SK-N-MC (cell line): ENCODE measurements around the gene PRR36.

Experiments
- DNase-seq: peaks from one replicate; pipeline ENCODE4 v3.0.0-alpha.2; 2011; ENCODE audit warnings: low read depth, low spot score
- H3K27ac ChIP-seq: fragments of 200-600 bp; sonication (generic); 2 replicates; pipeline ENCODE4 v1.5.1; 2016; ENCODE audit warnings: mixed run types
- H3K36me3 ChIP-seq: fragments of 200-600 bp; sonication (generic); 2 replicates; pipeline ENCODE4 v1.6.1; 2017; ENCODE audit warnings: antibody characterized with exemption, low read length, mixed read lengths; ENCODE audit not compliant: insufficient read depth
- H3K4me3 ChIP-seq: fragments of 200-600 bp; sonication (generic); 2 replicates; pipeline ENCODE4 v1.5.1; 2016
- H3K9ac ChIP-seq: fragments of 200-600 bp; sonication (generic); 2 replicates; pipeline ENCODE4 v1.8.0; 2017; ENCODE audit warnings: mixed run types, mixed read lengths; ENCODE audit not compliant: insufficient read length
- H3K9me3 ChIP-seq: fragments of 200-600 bp; sonication (generic); 2 replicates; pipeline ENCODE4 v1.6.1; 2017; ENCODE audit warnings: low read depth, mild to moderate bottlenecking, antibody characterized with exemption, low read length, moderate library complexity, mixed read lengths
- EZH2 ChIP-seq: fragments of 200-600 bp; sonication (generic); IDR thresholded peaks from one replicate; pipeline ENCODE4 v1.6.1; 2017; ENCODE audit warnings: antibody characterized with exemption
- FOXP2 ChIP-seq: optimal IDR thresholded peaks from 2 replicates; pipeline ENCODE3; 2011; ENCODE audit warnings: mild to moderate bottlenecking, moderate library complexity; ENCODE audit not compliant: insufficient read depth; ENCODE audit errors: extremely low read length, control extremely low read depth
- POLR2AphosphoS5 ChIP-seq: IDR thresholded peaks from 2 replicates; pipeline ENCODE4 v1.6.1; 2012; ENCODE audit warnings: mild to moderate bottlenecking, low read depth, low read length, borderline replicate concordance

PRR36 gene

DNA sequence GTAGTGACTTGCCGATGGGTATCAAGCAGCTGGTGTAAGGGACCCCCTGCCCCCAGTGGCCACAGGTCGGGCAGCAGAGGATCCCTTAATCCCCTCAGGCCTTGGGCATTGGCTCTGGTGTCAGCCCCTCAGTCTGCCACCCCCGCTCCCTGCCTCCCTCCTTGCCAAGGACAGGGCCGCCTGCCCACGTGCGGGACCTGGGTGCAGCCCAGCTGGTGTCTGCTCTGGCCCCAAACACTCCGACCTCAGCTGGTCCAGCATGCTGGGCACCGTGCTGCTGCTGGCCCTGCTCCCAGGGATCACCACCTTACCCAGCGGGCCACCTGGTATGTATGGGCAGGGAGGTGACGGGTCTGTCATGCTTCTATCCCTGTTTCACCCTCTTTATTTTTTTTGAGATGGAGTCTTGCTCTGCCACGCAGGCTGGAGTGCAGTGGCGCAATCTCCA is 40.4 kb upstream of the PRR36 start, which contains the start of gene TGFBR3L:
Gene TGFBR3L (plus strand): TSS at position 233 of the 448 bp plus-strand sequence.
- H3K9ac ChIP-seq = no peak within 1 kb of the TSS
- peaks cover 22% of the 10 kb centered on the region; the same call in 1 of the 2 replicates for H3K36me3 ChIP-seq
- H3K9me3 ChIP-seq = no peaks in the 10 kb centered on the region
- DNase-seq = no peak
- H3K4me3 ChIP-seq = peak within 1 kb of the TSS; percentile 76
- no peak for TF ChIP-seq FOXP2
- TF ChIP-seq EZH2 = no peak
- no peak for TF ChIP-seq POLR2AphosphoS5
- no peak within 1 kb of the TSS for H3K27ac ChIP-seq

- H3K36me3 ChIP-seq = peaks cover 22% of the 10 kb centered on the region; the same call in 1 of the 2 replicates
- no peak for DNase-seq
- H3K9ac ChIP-seq = no peak overlapping the region
- TF ChIP-seq POLR2AphosphoS5 (no peak), FOXP2 (no peak), EZH2 (no peak)
- H3K9me3 ChIP-seq = no peaks in the 10 kb centered on the region
- no peak overlapping the region for H3K4me3 ChIP-seq
- H3K27ac ChIP-seq = no peak overlapping the region
These were observed 39.9 kb upstream of the PRR36 start for GRCh38 chr19:7914099-7914498.

DNA sequence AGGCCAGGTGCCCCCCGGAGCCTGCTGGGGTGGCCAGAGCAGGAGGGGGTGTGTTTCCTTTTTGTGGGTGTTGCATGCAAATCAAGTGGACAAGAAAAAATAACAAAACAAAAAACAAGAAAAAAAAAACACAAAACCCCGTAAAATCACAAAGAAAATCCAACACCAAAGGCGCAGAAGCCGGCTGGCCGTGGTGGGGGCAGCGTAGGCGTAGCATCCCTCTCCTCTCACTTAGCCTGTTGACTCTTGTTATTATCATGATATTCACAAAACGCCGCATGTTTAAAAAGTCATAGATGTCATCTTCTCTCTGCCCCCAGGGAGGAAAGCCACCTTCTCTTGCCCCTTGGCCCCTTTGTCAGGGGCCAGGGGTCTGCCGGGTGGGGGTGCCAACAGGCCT is 39.5 kb upstream of the PRR36 start:
- H3K4me3 ChIP-seq = no peak overlapping the region
- DNase-seq = no peak
- H3K36me3 ChIP-seq = peaks cover 22% of the 10 kb centered on the region; the same call in 1 of the 2 replicates
- H3K27ac ChIP-seq = no peak overlapping the region
- TF ChIP-seq FOXP2 (no peak), POLR2AphosphoS5 (no peak), EZH2 (no peak)
- no peaks in the 10 kb centered on the region for H3K9me3 ChIP-seq
- no peak overlapping the region for H3K9ac ChIP-seq

DNA sequence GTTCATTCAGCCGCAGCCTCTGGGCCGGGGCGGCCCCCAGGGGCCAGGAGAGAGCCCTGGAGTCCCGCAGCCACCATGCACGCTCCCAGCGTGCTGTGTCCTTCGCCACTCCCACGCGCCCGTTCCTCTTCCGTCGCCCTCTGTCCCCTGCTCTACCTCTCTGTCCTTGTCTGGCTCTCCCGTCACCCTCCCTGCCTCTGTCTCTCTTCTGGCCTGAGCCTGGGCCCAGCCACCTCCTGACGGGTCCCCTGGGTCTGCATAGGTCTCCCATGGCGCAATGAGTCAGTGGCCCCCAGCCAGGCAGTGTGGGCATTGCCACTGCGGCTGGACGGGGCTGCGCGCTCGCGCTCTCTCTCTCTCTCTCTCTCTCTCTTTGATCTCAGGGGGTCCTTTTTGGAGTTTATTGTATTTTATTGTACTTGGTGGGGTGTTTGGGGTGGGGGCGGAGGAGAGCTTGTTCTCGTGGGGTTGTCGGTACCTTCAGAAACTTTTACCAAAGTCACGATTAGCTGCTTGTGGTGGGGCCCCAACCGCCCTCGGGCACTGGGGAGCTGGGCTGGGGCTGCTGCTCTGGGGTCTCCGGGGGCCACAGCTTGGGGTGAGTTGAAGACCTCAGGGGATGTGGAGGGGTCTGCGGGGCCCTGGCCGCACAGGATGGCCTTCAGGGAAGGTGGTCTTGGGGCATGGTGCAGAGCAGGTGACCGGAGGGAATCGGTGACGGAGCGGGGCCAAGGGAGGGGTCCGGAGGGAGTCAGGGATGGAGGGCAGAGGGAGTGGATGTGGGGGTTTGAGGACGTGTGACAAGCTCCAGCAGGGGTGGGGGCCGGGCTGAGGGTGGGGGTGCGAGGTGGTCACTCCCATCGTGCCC is 38.7 kb upstream of the PRR36 start:
- Histone ChIP-seq H3K9ac (no peak overlapping the region), H3K27ac (no peak overlapping the region), H3K9me3 (no peaks in the 10 kb centered on the region), H3K36me3 (peaks cover 22% of the 10 kb centered on the region; the same call in 1 of the 2 replicates), H3K4me3 (no peak overlapping the region)
- no peak for DNase-seq
- TF ChIP-seq FOXP2 (no peak), EZH2 (no peak), POLR2AphosphoS5 (no peak)

DNA sequence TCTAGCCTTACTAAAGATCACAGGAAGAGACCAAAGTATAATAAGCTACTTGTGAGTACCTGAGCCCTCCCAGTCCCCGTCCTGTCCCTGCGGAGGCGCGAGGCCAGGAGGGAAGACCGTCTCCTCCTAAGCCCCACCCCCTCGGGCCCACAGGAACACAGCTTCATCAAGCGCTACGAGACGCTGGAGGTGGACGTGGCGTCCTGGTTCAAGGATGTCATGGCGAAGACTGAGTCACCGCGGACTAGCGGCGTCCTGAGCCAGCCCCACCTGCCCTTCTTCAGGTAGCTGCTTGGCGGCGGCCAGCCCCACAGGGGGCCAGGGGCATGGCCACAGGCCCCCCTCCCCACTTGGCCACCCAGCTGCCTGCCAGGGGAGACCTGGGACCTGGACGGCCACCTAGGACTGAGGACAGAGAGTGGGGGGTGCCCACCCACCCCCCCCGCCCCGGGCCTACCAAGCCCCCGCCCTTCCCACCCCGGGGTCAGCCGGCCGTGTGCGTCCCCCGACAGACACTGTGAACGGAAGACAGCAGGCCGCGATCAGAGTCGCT is 38.0 kb upstream of the PRR36 start:
- no peak for TF ChIP-seq FOXP2
- TF ChIP-seq POLR2AphosphoS5 = no peak
- no peak for TF ChIP-seq EZH2
- Histone ChIP-seq H3K9me3 (no peaks in the 10 kb centered on the region), H3K9ac (no peak overlapping the region), H3K36me3 (peaks cover 22% of the 10 kb centered on the region; the same call in 1 of the 2 replicates), H3K27ac (no peak overlapping the region), H3K4me3 (no peak overlapping the region)
- no peak for DNase-seq

GRCh38 chr19:7911508-7912143 is 37.4 kb upstream of the PRR36 start:
- Histone ChIP-seq H3K4me3 (no peak overlapping the region), H3K36me3 (peaks cover 22% of the 10 kb centered on the region; the same call in 1 of the 2 replicates), H3K9me3 (no peaks in the 10 kb centered on the region), H3K27ac (no peak overlapping the region), H3K9ac (no peak overlapping the region)
- TF ChIP-seq FOXP2 (no peak), POLR2AphosphoS5 (no peak), EZH2 (no peak)
- no peak for DNase-seq

DNA sequence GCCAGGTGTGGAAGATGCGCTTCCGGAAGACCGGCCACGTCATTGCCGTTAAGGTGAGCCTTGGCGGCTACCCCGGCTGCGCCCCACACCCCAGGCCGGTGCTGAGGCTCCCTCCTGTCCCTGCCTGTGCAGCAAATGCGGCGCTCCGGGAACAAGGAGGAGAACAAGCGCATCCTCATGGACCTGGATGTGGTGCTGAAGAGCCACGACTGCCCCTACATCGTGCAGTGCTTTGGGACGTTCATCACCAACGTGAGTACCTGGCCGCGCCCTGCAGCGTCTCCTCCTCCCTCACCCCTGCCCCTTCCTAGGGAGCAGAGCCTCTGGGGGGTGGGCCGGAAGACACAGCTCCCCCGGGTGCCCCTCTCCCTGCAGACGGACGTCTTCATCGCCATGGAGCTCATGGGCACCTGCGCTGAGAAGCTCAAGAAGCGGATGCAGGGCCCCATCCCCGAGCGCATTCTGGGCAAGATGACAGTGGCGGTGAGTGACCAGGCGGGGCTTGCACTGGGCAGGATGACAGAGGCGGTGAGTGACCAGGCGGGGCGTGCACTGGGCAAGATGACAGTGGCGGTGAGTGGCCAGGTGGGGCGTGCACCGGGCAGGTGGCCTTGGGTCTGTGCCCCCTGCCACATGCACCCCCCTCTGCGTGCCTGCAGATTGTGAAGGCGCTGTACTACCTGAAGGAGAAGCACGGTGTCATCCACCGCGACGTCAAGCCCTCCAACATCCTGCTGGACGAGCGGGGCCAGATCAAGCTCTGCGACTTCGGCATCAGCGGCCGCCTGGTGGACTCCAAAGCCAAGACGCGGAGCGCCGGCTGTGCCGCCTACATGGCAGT is 36.4 kb upstream of the PRR36 start:
- H3K36me3 ChIP-seq = peaks cover 31% of the 10 kb centered on the region; the same call in 1 of the 2 replicates

More for the DNA sequence above, 36.4 kb upstream of the PRR36 start:
- Histone ChIP-seq H3K4me3 (no peak overlapping the region), H3K9ac (no peak overlapping the region), H3K9me3 (no peaks in the 10 kb centered on the region), H3K27ac (no peak overlapping the region)
- DNase-seq = no peak
- no peak for TF ChIP-seq FOXP2
- no peak for TF ChIP-seq EZH2
- no peak for TF ChIP-seq POLR2AphosphoS5
